AG10803 (cell line): ENCODE data around the gene NXPE3.

Experiments
- DNase-seq: peaks from one replicate; pipeline ENCODE4 v3.0.0; 2010; ENCODE audit warnings: low read depth
- H3K4me3 ChIP-seq: 2 replicates; pipeline ENCODE4 v1.5.1; 2011; ENCODE audit warnings: mild to moderate bottlenecking, low read length, control low read depth
- TF ChIP-seq, protein P1 (sequence below): conservative IDR thresholded peaks from 2 replicates; pipeline ENCODE4 v1.5.1; 2011; ENCODE audit warnings: mild to moderate bottlenecking, low read length, control low read depth, inconsistent platforms

Gene NXPE3

DNA sequence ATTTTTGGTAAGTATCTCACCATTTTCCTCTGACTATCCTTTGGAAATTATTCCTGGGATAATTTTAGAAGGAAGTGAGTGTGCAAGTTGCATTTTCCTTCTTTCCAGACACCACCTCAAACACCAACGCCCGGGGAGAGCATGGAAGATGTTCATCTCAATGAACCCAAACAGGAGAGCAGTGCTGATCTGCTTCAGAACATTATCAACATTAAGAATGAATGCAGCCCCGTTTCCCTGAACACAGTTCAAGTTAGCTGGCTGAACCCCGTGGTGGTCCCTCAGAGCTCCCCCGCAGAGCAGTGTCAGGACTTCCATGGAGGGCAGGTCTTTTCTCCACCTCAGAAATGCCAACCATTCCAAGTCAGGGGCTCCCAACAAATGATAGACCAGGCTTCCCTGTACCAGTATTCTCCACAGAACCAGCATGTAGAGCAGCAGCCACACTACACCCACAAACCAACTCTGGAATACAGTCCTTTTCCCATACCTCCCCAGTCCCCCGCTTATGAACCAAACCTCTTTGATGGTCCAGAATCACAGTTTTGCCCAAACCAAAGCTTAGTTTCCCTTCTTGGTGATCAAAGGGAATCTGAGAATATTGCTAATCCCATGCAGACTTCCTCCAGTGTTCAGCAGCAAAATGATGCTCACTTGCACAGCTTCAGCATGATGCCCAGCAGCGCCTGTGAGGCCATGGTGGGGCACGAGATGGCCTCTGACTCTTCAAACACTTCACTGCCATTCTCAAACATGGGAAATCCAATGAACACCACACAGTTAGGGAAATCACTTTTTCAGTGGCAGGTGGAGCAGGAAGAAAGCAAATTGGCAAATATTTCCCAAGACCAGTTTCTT is 74.2 kb downstream of the NXPE3 start:
- no peak for DNase-seq
- H3K4me3 ChIP-seq, result no peak overlapping the region
- TF ChIP-seq, protein P1, sequence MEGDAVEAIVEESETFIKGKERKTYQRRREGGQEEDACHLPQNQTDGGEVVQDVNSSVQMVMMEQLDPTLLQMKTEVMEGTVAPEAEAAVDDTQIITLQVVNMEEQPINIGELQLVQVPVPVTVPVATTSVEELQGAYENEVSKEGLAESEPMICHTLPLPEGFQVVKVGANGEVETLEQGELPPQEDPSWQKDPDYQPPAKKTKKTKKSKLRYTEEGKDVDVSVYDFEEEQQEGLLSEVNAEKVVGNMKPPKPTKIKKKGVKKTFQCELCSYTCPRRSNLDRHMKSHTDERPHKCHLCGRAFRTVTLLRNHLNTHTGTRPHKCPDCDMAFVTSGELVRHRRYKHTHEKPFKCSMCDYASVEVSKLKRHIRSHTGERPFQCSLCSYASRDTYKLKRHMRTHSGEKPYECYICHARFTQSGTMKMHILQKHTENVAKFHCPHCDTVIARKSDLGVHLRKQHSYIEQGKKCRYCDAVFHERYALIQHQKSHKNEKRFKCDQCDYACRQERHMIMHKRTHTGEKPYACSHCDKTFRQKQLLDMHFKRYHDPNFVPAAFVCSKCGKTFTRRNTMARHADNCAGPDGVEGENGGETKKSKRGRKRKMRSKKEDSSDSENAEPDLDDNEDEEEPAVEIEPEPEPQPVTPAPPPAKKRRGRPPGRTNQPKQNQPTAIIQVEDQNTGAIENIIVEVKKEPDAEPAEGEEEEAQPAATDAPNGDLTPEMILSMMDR, result no peak

DNA sequence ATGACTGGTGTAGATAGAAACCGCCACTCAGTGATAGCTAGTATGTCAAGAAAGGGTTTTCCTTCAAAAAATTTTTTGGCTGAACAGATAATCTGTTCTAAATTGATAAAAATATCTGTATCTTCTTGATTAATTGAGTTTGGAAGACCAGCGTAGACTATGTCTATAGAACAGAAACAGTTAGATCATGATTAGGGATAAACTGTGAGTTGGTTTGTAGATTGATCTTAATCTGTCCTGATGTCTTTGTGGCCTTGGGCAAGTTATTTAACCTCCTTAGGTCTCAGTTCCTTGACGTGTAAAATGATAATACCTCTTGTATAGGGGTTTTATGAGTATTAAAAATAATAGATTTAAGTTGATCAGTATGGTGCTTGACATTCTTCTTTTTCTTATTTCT is 75.0 kb downstream of the NXPE3 start:
- DNase-seq, result no peak
- H3K4me3 ChIP-seq, result no peak overlapping the region
- TF ChIP-seq, protein P1, result no peak

DNA sequence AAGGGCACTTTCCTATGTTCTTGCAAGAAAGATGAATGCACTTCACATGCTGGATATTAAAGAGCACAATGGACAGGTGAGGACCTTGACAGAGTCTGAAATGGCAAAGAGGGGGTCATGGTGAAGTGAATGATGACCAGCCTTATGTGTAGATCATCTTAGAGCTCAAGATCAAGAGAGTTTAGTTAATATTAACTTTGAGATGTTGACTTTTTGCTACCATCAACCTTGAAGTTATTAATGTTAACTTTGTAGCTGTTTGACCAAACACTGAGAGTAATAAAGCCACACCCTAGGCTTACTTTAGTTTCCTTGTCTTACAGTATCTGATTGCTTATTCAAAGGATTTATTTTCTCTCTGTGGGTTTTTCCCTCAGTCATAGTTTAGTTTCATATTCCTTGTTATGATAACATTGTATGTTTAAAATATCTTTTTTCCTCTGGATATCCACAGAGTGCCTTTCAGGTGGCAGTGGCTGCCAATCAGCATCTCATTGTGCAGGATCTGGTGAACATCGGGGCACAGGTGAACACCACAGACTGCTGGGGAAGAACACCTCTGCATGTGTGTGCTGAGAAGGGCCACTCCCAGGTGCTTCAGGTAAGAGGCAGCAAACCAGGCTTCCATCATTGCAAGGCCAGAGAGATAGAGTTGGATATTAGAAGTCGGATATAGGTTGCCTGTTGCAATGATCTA is 75.7 kb downstream of the NXPE3 start:
- DNase-seq, result no peak
- TF ChIP-seq, protein P1, result no peak

DNA sequence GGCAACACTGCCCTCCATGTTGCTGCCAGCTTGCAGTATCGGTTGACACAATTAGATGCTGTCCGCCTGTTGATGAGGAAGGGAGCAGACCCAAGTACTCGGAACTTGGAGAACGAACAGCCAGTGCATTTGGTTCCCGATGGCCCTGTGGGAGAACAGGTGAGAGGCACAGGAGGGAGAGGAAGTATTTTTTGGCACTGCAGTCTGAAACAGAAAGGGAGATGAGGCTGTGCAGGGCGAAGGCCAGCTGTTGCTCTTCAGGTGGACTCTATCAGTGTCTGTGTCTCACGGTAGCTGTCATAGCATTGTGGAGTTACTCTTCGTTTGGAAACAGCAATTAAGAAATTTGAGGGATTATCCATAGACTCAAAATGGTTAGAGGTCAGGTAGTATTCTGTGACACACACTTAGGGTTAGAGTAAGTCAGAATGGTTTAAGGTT is 78.3 kb downstream of the NXPE3 start:
- no peak for DNase-seq
- TF ChIP-seq, protein P1, result no peak
- no peak overlapping the region for H3K4me3 ChIP-seq

More for the DNA sequence above, 75.7 kb downstream of the NXPE3 start:
- H3K4me3 ChIP-seq, result no peak overlapping the region

DNA sequence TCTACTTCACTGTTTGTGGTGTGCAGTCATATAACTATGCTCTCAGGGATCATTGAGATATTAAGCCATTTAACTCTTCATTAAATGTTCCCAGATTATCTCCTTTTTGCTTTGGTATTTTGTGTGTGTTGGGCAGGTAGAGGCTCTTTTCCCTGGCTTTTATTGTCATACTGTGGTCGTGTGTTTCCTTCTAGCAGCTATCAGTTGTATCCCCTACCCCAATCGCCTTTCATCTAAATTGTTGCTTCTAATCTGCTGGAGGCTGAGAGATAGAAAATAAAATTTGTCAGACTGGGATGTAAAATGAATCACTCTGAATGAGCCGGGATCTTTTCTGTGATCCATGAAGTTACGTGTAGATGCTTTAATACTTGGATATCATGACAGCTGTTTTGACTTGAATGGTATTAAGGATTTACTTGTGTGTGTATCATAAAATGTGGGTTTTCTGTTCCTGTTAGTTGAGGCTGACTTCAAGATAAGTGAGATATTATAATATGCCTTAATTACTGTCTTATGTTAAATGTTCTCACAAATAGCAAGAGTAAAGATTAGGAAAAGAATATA is 79.5 kb downstream of the NXPE3 start:
- no peak overlapping the region for H3K4me3 ChIP-seq
- TF ChIP-seq, protein P1, result no peak
- no peak for DNase-seq

DNA sequence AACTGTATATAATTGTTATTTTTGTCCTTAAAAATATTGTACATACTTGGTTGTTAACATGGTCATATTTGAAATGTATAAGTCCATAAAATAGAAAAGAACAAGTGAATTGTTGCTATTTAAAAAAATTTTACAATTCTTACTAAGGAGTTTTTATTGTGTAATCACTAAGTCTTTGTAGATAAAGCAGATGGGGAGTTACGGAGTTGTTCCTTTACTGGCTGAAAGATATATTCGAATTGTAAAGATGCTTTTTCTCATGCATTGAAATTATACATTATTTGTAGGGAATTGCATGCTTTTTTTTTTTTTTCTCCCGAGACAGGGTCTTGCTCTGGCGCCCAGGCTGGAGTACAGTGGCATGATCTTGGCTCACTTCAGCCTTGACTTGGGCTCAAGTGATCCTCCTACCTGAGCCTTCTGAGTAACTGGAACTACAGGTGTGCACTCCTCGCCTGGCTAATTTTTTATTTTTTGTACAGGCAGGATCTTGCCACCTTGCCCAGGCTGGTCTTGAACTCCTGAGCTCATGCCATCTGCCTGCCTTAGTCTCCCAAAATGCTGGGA is 81.0 kb downstream of the NXPE3 start:
- DNase-seq, result no peak
- TF ChIP-seq, protein P1, result no peak
- no peak overlapping the region for H3K4me3 ChIP-seq
